Mesendoderm (in vitro differentiated cells): ENCODE results near the gene CEP170.
A peak's percentile ranks its signal among the peaks of the same experiment; 100 is the strongest.
"Not testable (repeated sequence)": the region's sequence is repeated elsewhere in the genome, so short reads cannot be mapped to it uniquely, and the experiment has no call there.

Source experiments
- DNase-seq: peaks from one replicate; pipeline ENCODE4 v3.0.0; 2013
- H2AK5ac ChIP-seq: 2 replicates; pipeline ENCODE4 v1.6.1; 2013; ENCODE audit warnings: low read length, inconsistent platforms
- H2BK120ac ChIP-seq: 2 replicates; pipeline ENCODE4 v1.6.1; 2013; ENCODE audit warnings: low read depth, mild to moderate bottlenecking, low read length, moderate library complexity, mixed read lengths
- H2BK15ac ChIP-seq: replicated peaks from 2 replicates; pipeline ENCODE4 v1.6.1; 2013; ENCODE audit warnings: low read depth, mild to moderate bottlenecking, moderate library complexity
- H2BK5ac ChIP-seq: 2 replicates; pipeline ENCODE4 v1.6.1; 2013; ENCODE audit warnings: low read length, inconsistent platforms
- H3K18ac ChIP-seq: 2 replicates; pipeline ENCODE4 v1.6.1; 2013; ENCODE audit warnings: mild to moderate bottlenecking, low read length, mixed read lengths
- H3K23ac ChIP-seq: one replicate; pipeline ENCODE4 v1.6.1; 2013; ENCODE audit warnings: low read length
- H3K27ac ChIP-seq: 2 replicates; pipeline ENCODE4 v1.5.1; 2013; ENCODE audit warnings: low read depth, mild to moderate bottlenecking, inconsistent platforms, low read length, moderate library complexity
- H3K27me3 ChIP-seq: 2 replicates; pipeline ENCODE4 v1.6.1; 2013; ENCODE audit warnings: low read length, control low read depth, mild to moderate bottlenecking, inconsistent platforms; ENCODE audit not compliant: insufficient read depth, poor library complexity
- H3K36me3 ChIP-seq: 2 replicates; pipeline ENCODE4 v1.6.1; 2013; ENCODE audit warnings: low read length, inconsistent platforms; ENCODE audit not compliant: control insufficient read depth, insufficient read depth
- H3K4ac ChIP-seq: one replicate; pipeline ENCODE4 v1.6.1; 2013; ENCODE audit warnings: low read depth, mild to moderate bottlenecking, low read length, moderate library complexity
- H3K4me1 ChIP-seq: 2 replicates; pipeline ENCODE4 v1.6.1; 2013; ENCODE audit warnings: low read depth, low read length, inconsistent platforms; ENCODE audit not compliant: control insufficient read depth
- H3K4me2 ChIP-seq: 2 replicates; pipeline ENCODE4 v1.6.1; 2013; ENCODE audit warnings: low read length
- H3K4me3 ChIP-seq: 2 replicates; pipeline ENCODE4 v1.5.1; 2013; ENCODE audit warnings: mild to moderate bottlenecking, low read length
- H3K56ac ChIP-seq: one replicate; pipeline ENCODE4 v1.6.1; 2013; ENCODE audit warnings: low read length
- H3K79me1 ChIP-seq: 2 replicates; pipeline ENCODE4 v1.6.1; 2013; ENCODE audit warnings: low read length, inconsistent platforms
- H3K79me2 ChIP-seq: 2 replicates; pipeline ENCODE4 v1.6.1; 2013; ENCODE audit warnings: mild to moderate bottlenecking, low read length; ENCODE audit not compliant: control insufficient read depth, insufficient read depth
- H3K9ac ChIP-seq: 2 replicates; pipeline ENCODE4 v1.6.1; 2013; ENCODE audit warnings: low read length, inconsistent platforms
- H4K5ac ChIP-seq: one replicate; pipeline ENCODE4 v1.6.1; 2013; ENCODE audit warnings: low read length
- H4K8ac ChIP-seq: one replicate; pipeline ENCODE4 v1.6.1; 2013; ENCODE audit warnings: low read depth, mild to moderate bottlenecking, control low read depth, low read length, moderate library complexity
- WGBS: extraction: QIAGEN DNeasy Blood & Tissue Kit; methylation state at CpG from one replicate; pipeline ENCODE4 v1.1.7; 2013; ENCODE audit warnings: low lambda C conversion rate, missing lambda C conversion rate; ENCODE audit not compliant: insufficient coverage; ENCODE audit errors: extremely low coverage; 5-methylcytosine and 5-hydroxymethylcytosine counted together

CEP170 gene

GRCh38 chr1:243227622-243228021, 27.5 kb downstream of the CEP170 start:
- Histone ChIP-seq H3K23ac (no peak overlapping the region), H3K79me2 (peaks cover 24% of the 10 kb centered on the region), H3K27ac (no peak overlapping the region), H2AK5ac (no peak overlapping the region), H3K79me1 (peaks cover 10% of the 10 kb centered on the region), H3K56ac (no peak overlapping the region), H3K4ac (no peak overlapping the region), H3K4me1 (no peaks in the 10 kb centered on the region), H4K5ac (no peak overlapping the region), H2BK15ac (no peak overlapping the region), H3K27me3 (no peaks in the 10 kb centered on the region), H2BK120ac (no peak overlapping the region), H2BK5ac (no peak overlapping the region), H4K8ac (no peak overlapping the region), H3K36me3 (no peaks in the 10 kb centered on the region), H3K9ac (no peak overlapping the region), H3K18ac (no peak overlapping the region), H3K4me3 (no peak overlapping the region), H3K4me2 (no peak overlapping the region)
- WGBS, result no CpG with 5 or more reads among the region's 2 CpGs
- no peak for DNase-seq

- Histone ChIP-seq H3K9ac (no peak overlapping the region), H4K8ac (no peak overlapping the region), H3K79me1 (peaks cover 7% of the 10 kb centered on the region), H3K4me2 (no peak overlapping the region), H3K4me1 (no peaks in the 10 kb centered on the region), H3K27me3 (no peaks in the 10 kb centered on the region), H3K36me3 (no peaks in the 10 kb centered on the region), H4K5ac (no peak overlapping the region), H2BK5ac (no peak overlapping the region), H3K4me3 (no peak overlapping the region), H3K23ac (peak overlapping the region; percentile 45), H3K27ac (no peak overlapping the region), H3K56ac (no peak overlapping the region), H3K18ac (no peak overlapping the region), H3K4ac (no peak overlapping the region), H2AK5ac (no peak overlapping the region), H3K79me2 (peaks cover 6% of the 10 kb centered on the region), H2BK120ac (no peak overlapping the region), H2BK15ac (no peak overlapping the region)
- DNase-seq, result no peak
Observed at GRCh38 chr1:243218059-243218458, 37.0 kb downstream of the CEP170 start.

- Histone ChIP-seq H3K4me2 (no peak overlapping the region), H3K4me1 (no peaks in the 10 kb centered on the region), H2AK5ac (no peak overlapping the region), H4K5ac (no peak overlapping the region), H2BK120ac (no peak overlapping the region), H3K9ac (no peak overlapping the region), H3K18ac (no peak overlapping the region), H3K23ac (no peak overlapping the region), H3K4me3 (no peak overlapping the region), H3K56ac (no peak overlapping the region), H3K79me1 (peaks cover 7% of the 10 kb centered on the region), H3K27me3 (no peaks in the 10 kb centered on the region), H2BK15ac (no peak overlapping the region), H4K8ac (no peak overlapping the region), H3K79me2 (peaks cover 6% of the 10 kb centered on the region), H3K27ac (no peak overlapping the region), H2BK5ac (no peak overlapping the region), H3K4ac (no peak overlapping the region), H3K36me3 (no peaks in the 10 kb centered on the region)
- DNase-seq, result no peak
- WGBS, result no CpG with 5 or more reads among the region's 2 CpGs
Observed at GRCh38 chr1:243217349-243217748, 37.7 kb downstream of the CEP170 start.

DNA sequence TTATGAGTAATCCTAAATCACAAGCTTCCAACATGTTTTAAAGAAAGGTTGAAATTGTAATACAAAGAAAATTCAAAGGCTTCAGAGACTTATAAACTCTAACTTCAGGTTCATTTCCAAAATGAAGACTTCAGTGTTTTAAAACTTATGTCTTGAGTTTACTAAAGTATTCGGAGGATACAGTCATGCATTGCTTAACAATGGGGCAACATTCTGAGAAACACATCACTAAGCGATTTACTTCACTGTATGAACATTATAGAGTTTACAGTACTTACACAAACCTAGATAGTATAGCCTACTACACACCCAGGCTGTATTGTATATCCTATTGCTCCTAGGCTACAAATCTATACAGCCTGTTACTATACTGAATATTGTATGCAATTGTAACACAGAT, 38.3 kb downstream of the CEP170 start:
- H3K27ac ChIP-seq, result no peak overlapping the region
- no CpG with 5 or more reads among the region's 2 CpGs for WGBS
- H3K4me2 ChIP-seq, result no peak overlapping the region
- no peak overlapping the region for H2BK15ac ChIP-seq
- H3K27me3 ChIP-seq, result no peaks in the 10 kb centered on the region
- no peak overlapping the region for H3K23ac ChIP-seq
- H3K4me3 ChIP-seq, result no peak overlapping the region
- no peak overlapping the region for H3K18ac ChIP-seq
- no peak overlapping the region for H3K4ac ChIP-seq
- no peak overlapping the region for H3K56ac ChIP-seq
- H3K79me1 ChIP-seq, result peaks cover 7% of the 10 kb centered on the region
- H3K36me3 ChIP-seq, result no peaks in the 10 kb centered on the region
- H2BK120ac ChIP-seq, result no peak overlapping the region
- H3K9ac ChIP-seq, result no peak overlapping the region
- peaks cover 6% of the 10 kb centered on the region for H3K79me2 ChIP-seq
- no peak overlapping the region for H2BK5ac ChIP-seq
- DNase-seq, result no peak
- H3K4me1 ChIP-seq, result no peaks in the 10 kb centered on the region
- H4K8ac ChIP-seq, result no peak overlapping the region
- no peak overlapping the region for H2AK5ac ChIP-seq
- no peak overlapping the region for H4K5ac ChIP-seq

GRCh38 chr1:243215276-243215875, 39.7 kb downstream of the CEP170 start:
- not testable (repeated sequence) for H3K4me1 ChIP-seq, H2BK120ac ChIP-seq, H3K4ac ChIP-seq, H3K79me1 ChIP-seq, H3K27ac ChIP-seq, H3K79me2 ChIP-seq, H3K4me2 ChIP-seq, H3K23ac ChIP-seq, H3K9ac ChIP-seq, H2BK5ac ChIP-seq, H3K36me3 ChIP-seq, H3K27me3 ChIP-seq, H3K18ac ChIP-seq, H4K8ac ChIP-seq, H3K4me3 ChIP-seq, H4K5ac ChIP-seq, H2BK15ac ChIP-seq, H2AK5ac ChIP-seq, H3K56ac ChIP-seq
- peak; percentile 82 for DNase-seq
- WGBS, result no CpG with 5 or more reads among the region's 12 CpGs

DNA sequence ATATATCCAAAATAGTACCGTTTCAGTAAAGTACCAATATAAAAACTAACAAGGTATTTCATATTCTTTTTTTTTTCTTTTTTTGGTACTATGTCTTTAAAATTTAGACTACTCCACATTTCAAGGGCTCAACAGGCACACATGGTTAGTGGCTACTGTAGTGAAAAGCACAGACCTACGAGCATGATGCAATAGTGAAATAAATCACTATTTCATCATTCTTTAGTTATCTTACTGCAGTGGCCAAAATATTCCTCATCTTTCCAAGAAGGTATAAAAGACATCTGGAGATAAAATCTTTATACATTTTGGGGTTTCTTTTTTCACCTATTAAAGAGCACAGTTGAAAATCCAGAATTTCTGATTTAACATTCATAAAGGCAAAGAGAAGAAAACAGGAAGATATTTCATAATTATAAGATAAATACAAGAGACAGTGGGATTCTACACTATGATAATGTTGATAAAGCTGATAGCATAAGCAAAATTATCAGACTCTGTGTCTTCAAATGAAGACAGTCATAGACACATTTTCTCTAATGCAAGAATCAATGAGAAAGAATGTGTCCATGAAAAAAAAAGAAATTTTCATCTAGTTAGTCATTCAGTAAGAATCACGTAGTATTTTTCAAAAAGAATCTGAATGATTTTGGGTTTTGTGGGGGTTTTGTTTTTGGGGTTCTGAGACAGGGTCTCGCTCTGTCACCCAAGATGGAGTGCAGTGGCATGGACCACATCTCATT, 41.9 kb downstream of the CEP170 start:
- Histone ChIP-seq H3K4me2 (no peak overlapping the region), H3K27me3 (no peaks in the 10 kb centered on the region), H3K4me3 (no peak overlapping the region), H3K79me1 (peaks cover 4% of the 10 kb centered on the region), H2BK120ac (no peak overlapping the region), H3K56ac (no peak overlapping the region), H4K8ac (no peak overlapping the region), H3K27ac (no peak overlapping the region), H2BK5ac (no peak overlapping the region), H4K5ac (no peak overlapping the region), H3K23ac (no peak overlapping the region), H3K36me3 (no peaks in the 10 kb centered on the region), H3K18ac (no peak overlapping the region), H2BK15ac (no peak overlapping the region), H3K4me1 (no peaks in the 10 kb centered on the region), H2AK5ac (no peak overlapping the region), H3K9ac (no peak overlapping the region), H3K4ac (no peak overlapping the region), H3K79me2 (peaks cover 4% of the 10 kb centered on the region)
- no peak for DNase-seq
- 100% methylated on average over 1 of the region's 4 CpGs for WGBS
